ENCODE data around the gene PKMYT1. TPM values are rescaled to one million over a fixed set of nuclear protein-coding genes. Genes with fewer than 3 reads are reported as not detected.

Gene PKMYT1
- polyA plus RNA-seq, 1 donor (not counting 4 experiments of a cell fraction or from before 2014, with no cell fraction given): 6.9 TPM

DNA sequence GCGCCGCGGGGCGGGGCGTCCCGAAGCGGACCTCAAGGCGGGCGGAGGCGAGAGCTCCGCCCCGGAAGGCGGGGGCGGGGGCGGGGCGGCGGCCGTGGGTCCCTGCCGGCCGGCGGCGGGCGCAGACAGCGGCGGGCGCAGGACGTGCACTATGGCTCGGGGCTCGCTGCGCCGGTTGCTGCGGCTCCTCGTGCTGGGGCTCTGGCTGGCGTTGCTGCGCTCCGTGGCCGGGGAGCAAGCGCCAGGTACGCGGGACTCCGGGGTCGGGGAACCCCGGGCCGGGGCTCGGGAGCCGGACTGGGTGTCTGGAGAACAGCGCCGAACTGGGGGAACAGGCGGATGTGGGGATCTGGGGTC is 40.0 kb upstream of the PKMYT1 start, which contains the start of gene TNFRSF12A:
Gene TNFRSF12A, plus strand, starts transcription at position 122 of the 357 bp plus-strand sequence. Its CDS starts 30 bp downstream, at position 152.
- H2AFZ ChIP-seq (ENCODE audit: control insufficient read depth, low read length): peak within 1 kb of the TSS; percentile 83
- dilution Hi-C loops (cut with MboI; ENCODE audit: extremely low pct_ligation_motif_present, low sequenced_read_pairs): no loop called here

DNA sequence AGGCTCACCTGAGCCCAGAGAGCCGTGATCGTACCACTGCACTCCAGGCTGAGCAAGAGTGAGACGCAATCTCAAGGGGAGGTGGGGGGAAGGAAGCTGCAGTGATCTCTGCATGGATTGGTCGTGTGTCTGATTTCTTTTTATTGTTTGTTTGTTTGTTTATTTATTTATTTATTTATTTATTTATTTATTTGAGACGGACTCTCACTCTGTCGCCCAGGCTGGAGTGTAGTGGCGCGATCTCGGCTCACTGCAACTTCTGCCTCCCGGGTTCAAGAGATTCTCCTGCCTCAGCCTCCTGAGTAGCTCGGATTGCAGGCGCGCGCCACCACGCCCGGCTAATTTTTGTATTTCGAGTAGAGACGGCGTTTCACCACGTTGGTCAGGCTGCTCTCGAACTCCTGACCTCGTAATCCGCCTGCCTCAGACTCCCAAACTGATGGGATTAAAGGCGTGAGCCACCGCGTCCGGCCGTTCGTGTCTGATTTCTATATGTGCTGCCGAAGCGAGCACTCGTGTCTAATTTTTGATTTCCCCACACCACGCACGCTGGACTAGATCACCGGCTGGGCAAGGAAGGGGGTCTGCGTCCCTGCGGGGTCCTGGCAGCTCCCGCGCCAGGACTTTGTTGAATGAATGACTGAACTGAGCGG is 39.5 kb upstream of the PKMYT1 start:
- H3K9ac ChIP-seq (ENCODE audit: control insufficient read depth, extremely low read depth, insufficient read depth, low read length): peak overlapping the region; percentile 97
- no peaks in the 10 kb centered on the region for H3K27me3 ChIP-seq (ENCODE audit: control insufficient read depth, extremely low read depth, insufficient read depth, low read length)
- peak overlapping the region; percentile 10 for H3K27ac ChIP-seq (ENCODE audit: control insufficient read depth, insufficient read depth, low read length)
- H3K4me3 ChIP-seq (ENCODE audit: control insufficient read depth in 2 of 3, extremely low read depth in 1 of 3, insufficient read depth in 2 of 3, low read depth in 1 of 3, low read length in 3 of 3): peak overlapping the region; percentile 36 to 80 (median 57)
- FAIRE-seq (no peak), DNase-seq (ENCODE audit: low read depth, low spot score) (no peak)
- H3K4me2 ChIP-seq (ENCODE audit: control insufficient read depth, extremely low read depth, insufficient read depth, low read depth, low read length): peak overlapping the region; percentile 62
- no peaks in the 10 kb centered on the region for H3K9me1 ChIP-seq (ENCODE audit: control insufficient read depth, extremely low read depth, insufficient read depth, low read length)
- H3K4me1 ChIP-seq (ENCODE audit: control insufficient read depth, extremely low read depth, insufficient read depth, low read length): peaks cover 23% of the 10 kb centered on the region
- no peaks in the 10 kb centered on the region for H4K20me1 ChIP-seq (ENCODE audit: control insufficient read depth, extremely low read depth, insufficient read depth, low read length)
- TF ChIP-seq EZH2 (IDR thresholded peaks at IDR 0.05; ENCODE audit: low read length): no peak
- TF ChIP-seq, protein P1, sequence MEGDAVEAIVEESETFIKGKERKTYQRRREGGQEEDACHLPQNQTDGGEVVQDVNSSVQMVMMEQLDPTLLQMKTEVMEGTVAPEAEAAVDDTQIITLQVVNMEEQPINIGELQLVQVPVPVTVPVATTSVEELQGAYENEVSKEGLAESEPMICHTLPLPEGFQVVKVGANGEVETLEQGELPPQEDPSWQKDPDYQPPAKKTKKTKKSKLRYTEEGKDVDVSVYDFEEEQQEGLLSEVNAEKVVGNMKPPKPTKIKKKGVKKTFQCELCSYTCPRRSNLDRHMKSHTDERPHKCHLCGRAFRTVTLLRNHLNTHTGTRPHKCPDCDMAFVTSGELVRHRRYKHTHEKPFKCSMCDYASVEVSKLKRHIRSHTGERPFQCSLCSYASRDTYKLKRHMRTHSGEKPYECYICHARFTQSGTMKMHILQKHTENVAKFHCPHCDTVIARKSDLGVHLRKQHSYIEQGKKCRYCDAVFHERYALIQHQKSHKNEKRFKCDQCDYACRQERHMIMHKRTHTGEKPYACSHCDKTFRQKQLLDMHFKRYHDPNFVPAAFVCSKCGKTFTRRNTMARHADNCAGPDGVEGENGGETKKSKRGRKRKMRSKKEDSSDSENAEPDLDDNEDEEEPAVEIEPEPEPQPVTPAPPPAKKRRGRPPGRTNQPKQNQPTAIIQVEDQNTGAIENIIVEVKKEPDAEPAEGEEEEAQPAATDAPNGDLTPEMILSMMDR (optimal IDR thresholded peaks at IDR 0.05 in 1 of 3, IDR thresholded peaks at IDR 0.05 in 1 of 3, conservative IDR thresholded peaks at IDR 0.05 in 1 of 3; ENCODE audit: extremely low read depth in 1 of 3, insufficient read depth in 2 of 3, low read length in 3 of 3): no peak
- dilution Hi-C loops (cut with MboI; ENCODE audit: extremely low pct_ligation_motif_present, low sequenced_read_pairs): no loop called here
- H3K9me3 ChIP-seq (ENCODE audit: control insufficient read depth, low read depth, low read length): no peaks in the 10 kb centered on the region
- peaks cover 4 to 14% of the 10 kb centered on the region in 2 experiments for H3K36me3 ChIP-seq (ENCODE audit: control insufficient read depth in 2 of 2, extremely low read depth in 1 of 2, insufficient read depth in 2 of 2, low read length in 2 of 2)
- no peaks in the 10 kb centered on the region for H3K79me2 ChIP-seq (ENCODE audit: control insufficient read depth, insufficient read depth, low read length)
- peak overlapping the region; percentile 83 for H2AFZ ChIP-seq (ENCODE audit: control insufficient read depth, low read length)

More for the DNA sequence above, 40.0 kb upstream of the PKMYT1 start, which contains the start of gene TNFRSF12A:
- H3K4me2 ChIP-seq (ENCODE audit: control insufficient read depth, extremely low read depth, insufficient read depth, low read depth, low read length): peak within 1 kb of the TSS; percentile 81
- H3K4me1 ChIP-seq (ENCODE audit: control insufficient read depth, extremely low read depth, insufficient read depth, low read length): peaks cover 23% of the 10 kb centered on the region
- peak within 1 kb of the TSS; percentile 97 for H3K27ac ChIP-seq (ENCODE audit: control insufficient read depth, insufficient read depth, low read length)
- H3K36me3 ChIP-seq (ENCODE audit: control insufficient read depth in 2 of 2, extremely low read depth in 1 of 2, insufficient read depth in 2 of 2, low read length in 2 of 2): peaks cover 4 to 15% of the 10 kb centered on the region in 2 experiments
- no peaks in the 10 kb centered on the region for H4K20me1 ChIP-seq (ENCODE audit: control insufficient read depth, extremely low read depth, insufficient read depth, low read length)
- TF ChIP-seq, protein P1 (optimal IDR thresholded peaks at IDR 0.05 in 1 of 3, IDR thresholded peaks at IDR 0.05 in 1 of 3, conservative IDR thresholded peaks at IDR 0.05 in 1 of 3; ENCODE audit: extremely low read depth in 1 of 3, insufficient read depth in 2 of 3, low read length in 3 of 3): no peak
- no peak for TF ChIP-seq EZH2 (IDR thresholded peaks at IDR 0.05; ENCODE audit: low read length)
- H3K27me3 ChIP-seq (ENCODE audit: control insufficient read depth, extremely low read depth, insufficient read depth, low read length): no peaks in the 10 kb centered on the region
- H3K9me3 ChIP-seq (ENCODE audit: control insufficient read depth, low read depth, low read length): no peaks in the 10 kb centered on the region
- H3K9me1 ChIP-seq (ENCODE audit: control insufficient read depth, extremely low read depth, insufficient read depth, low read length): no peaks in the 10 kb centered on the region
- H3K79me2 ChIP-seq (ENCODE audit: control insufficient read depth, insufficient read depth, low read length): no peaks in the 10 kb centered on the region
- DNase-seq (ENCODE audit: low read depth, low spot score): no peak
- H3K4me3 ChIP-seq (ENCODE audit: control insufficient read depth in 2 of 3, extremely low read depth in 1 of 3, insufficient read depth in 2 of 3, low read depth in 1 of 3, low read length in 3 of 3): peak within 1 kb of the TSS; percentile 80 to 85 (median 84)
- no peak for FAIRE-seq
- peak within 1 kb of the TSS; percentile 97 for H3K9ac ChIP-seq (ENCODE audit: control insufficient read depth, extremely low read depth, insufficient read depth, low read length)
